22Rv1 (cell line): ENCODE results near the gene LCN15.

Experiments used
- ZFX ChIP-seq: fragments of 450-650 bp; IDR thresholded peaks from 2 replicates; pipeline ENCODE4 v1.6.1; 2017; ENCODE audit warnings: antibody characterized with exemption, borderline replicate concordance
- TF ChIP-seq, protein P1 (sequence below): fragments of 450-650 bp; IDR thresholded peaks from 2 replicates; pipeline ENCODE4 v1.5.1; 2017; ENCODE audit warnings: mild to moderate bottlenecking

DNA sequence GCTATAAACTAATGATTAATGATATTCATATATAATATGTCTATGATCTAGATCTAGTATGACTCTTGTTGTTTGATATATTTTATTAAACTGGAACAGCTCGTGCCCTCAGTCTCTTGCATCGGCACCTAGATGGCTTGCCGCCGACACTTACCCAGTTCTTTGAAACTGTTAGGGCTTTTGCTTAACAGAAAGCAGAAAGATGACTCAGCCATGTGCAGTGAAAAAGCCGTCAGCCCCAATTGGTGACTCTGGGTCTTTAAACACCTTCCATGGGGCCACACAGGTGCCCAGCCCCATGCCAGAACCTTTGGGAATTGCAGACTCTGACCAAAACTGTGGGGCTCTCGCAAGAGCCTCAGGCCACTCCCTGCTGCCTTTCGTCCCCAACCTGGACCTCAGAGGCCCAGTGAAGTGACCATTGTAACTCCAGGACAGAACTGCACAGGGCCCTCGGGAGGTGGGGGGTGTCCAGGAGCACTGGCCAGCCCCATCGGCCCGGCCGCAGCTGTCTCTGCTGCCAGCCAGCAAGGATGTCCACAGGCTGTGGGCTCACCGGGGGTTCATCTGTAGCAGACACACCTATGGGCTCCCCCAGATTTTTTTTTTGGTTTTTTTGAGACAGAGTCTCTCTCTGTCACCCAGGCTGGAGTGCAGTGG lies 29.4 kb downstream of the LCN15 start:
- TF ChIP-seq, protein P1, sequence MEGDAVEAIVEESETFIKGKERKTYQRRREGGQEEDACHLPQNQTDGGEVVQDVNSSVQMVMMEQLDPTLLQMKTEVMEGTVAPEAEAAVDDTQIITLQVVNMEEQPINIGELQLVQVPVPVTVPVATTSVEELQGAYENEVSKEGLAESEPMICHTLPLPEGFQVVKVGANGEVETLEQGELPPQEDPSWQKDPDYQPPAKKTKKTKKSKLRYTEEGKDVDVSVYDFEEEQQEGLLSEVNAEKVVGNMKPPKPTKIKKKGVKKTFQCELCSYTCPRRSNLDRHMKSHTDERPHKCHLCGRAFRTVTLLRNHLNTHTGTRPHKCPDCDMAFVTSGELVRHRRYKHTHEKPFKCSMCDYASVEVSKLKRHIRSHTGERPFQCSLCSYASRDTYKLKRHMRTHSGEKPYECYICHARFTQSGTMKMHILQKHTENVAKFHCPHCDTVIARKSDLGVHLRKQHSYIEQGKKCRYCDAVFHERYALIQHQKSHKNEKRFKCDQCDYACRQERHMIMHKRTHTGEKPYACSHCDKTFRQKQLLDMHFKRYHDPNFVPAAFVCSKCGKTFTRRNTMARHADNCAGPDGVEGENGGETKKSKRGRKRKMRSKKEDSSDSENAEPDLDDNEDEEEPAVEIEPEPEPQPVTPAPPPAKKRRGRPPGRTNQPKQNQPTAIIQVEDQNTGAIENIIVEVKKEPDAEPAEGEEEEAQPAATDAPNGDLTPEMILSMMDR: no peak
- no peak for TF ChIP-seq ZFX
